OCI-LY1 (cell line): ENCODE results near the gene KCTD4.

Experiments
- CTCF ChIP-seq: fragments of 200-600 bp; sonication (generic), shearing (Covaris generic); IDR thresholded peaks from 2 replicates; pipeline ENCODE4 v1.5.1; 2017; ENCODE audit warnings: mild to moderate bottlenecking, antibody characterized with exemption, low read length, moderate library complexity, mixed read lengths
- EZH2 ChIP-seq: fragments of 200-600 bp; sonication (generic), shearing (Covaris generic); IDR thresholded peaks from 2 replicates; pipeline ENCODE4 v1.8.0; 2017; ENCODE audit warnings: borderline replicate concordance, mixed run types, mild to moderate bottlenecking, antibody characterized with exemption, low read length, moderate library complexity, mixed read lengths

GRCh38 chr13:45249662-45250061 is 48.8 kb upstream of the KCTD4 start:
- TF ChIP-seq CTCF (no peak), EZH2 (no peak)
